Activated naive CD8-positive, alpha-beta T cell treated with anti-CD3 and anti-CD28 coated beads, Interleukin-2, amount 50 U/mL, for 24 hours (primary cell): ENCODE results near the gene VPS16.

Experiments
- ATAC-seq: fragments of 150-1000 bp; cut with Tn5 transposase; one replicate; pipeline ENCODE4 v1.10.0; 2021
- DNase-seq: peaks from one replicate; pipeline ENCODE4 v3.0.0; 2021
- H3K27ac Mint-ChIP-seq: one replicate; pipeline ENCODE4 v1.8.0; 2021; ENCODE audit warnings: mild to moderate bottlenecking, mixed read lengths
- H3K27me3 Mint-ChIP-seq: one replicate; pipeline ENCODE4 v1.8.0; 2021; ENCODE audit warnings: mixed read lengths
- H3K36me3 Mint-ChIP-seq: one replicate; pipeline ENCODE4 v1.8.0; 2021; ENCODE audit warnings: low read depth, mixed read lengths
- H3K4me1 Mint-ChIP-seq: one replicate; pipeline ENCODE4 v1.8.0; 2021; ENCODE audit warnings: mixed read lengths
- H3K4me3 Mint-ChIP-seq: one replicate; pipeline ENCODE4 v1.8.0; 2021; ENCODE audit warnings: mild to moderate bottlenecking, moderate library complexity, mixed read lengths
- H3K9me3 Mint-ChIP-seq: one replicate; pipeline ENCODE4 v1.8.0; 2021; ENCODE audit warnings: mixed read lengths

Gene VPS16

DNA sequence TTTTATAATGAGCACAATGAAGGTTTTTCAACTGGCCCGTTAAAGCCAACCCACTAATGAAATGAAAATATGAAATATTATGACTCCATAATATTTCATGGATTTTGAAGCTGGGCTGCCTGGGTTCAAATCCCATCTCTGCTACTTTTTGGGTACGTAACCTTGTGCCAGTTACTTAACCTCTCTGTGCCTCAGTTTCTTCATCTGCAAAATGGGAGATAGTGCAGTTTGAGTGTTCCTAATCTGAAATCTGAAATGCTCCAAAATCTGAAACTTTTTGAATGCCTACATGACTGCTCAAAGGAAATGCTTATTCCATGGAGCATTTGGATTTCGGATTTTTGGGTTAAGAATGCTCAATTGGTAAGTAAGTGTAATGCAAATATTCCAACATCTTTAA lies 62.3 kb downstream of the VPS16 start:
- DNase-seq (no peak), ATAC-seq (no peak)
- Mint-ChIP-seq H3K4me3 (no peak overlapping the region), H3K27ac (no peak overlapping the region), H3K36me3 (peaks cover 11% of the 10 kb centered on the region), H3K9me3 (no peaks in the 10 kb centered on the region), H3K4me1 (peaks cover 38% of the 10 kb centered on the region), H3K27me3 (no peaks in the 10 kb centered on the region)

GRCh38 chr20:2903686-2904085 lies 63.1 kb downstream of the VPS16 start:
- H3K4me3 Mint-ChIP-seq: no peak overlapping the region
- no peak for ATAC-seq
- H3K27me3 Mint-ChIP-seq: no peaks in the 10 kb centered on the region
- DNase-seq: no peak
- H3K27ac Mint-ChIP-seq: no peak overlapping the region
- peaks cover 38% of the 10 kb centered on the region for H3K4me1 Mint-ChIP-seq
- no peaks in the 10 kb centered on the region for H3K9me3 Mint-ChIP-seq
- H3K36me3 Mint-ChIP-seq: peaks cover 14% of the 10 kb centered on the region

- ATAC-seq: no peak
- H3K36me3 Mint-ChIP-seq: peaks cover 11% of the 10 kb centered on the region
- H3K27ac Mint-ChIP-seq: no peak overlapping the region
- no peak for DNase-seq
- peaks cover 10% of the 10 kb centered on the region for H3K4me1 Mint-ChIP-seq
- no peaks in the 10 kb centered on the region for H3K9me3 Mint-ChIP-seq
- H3K27me3 Mint-ChIP-seq: no peaks in the 10 kb centered on the region
- H3K4me3 Mint-ChIP-seq: no peak overlapping the region
Measured at GRCh38 chr20:2907519-2907918, 67.0 kb downstream of the VPS16 start.

DNA sequence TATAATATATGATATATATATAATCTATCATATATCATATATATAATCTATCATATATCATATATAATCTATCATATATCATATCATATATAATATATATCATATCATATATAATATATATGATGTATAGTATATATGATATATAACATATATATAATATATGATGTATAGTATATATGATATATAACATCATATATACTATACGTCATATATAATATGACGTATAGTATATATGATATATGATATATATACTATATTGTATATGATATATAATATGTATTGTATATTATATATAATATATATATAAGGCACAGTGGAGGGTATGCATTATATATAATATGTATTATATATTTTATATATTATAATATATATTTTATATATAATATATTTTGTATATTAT lies 69.4 kb downstream of the VPS16 start:
- H3K27ac Mint-ChIP-seq: no peak overlapping the region
- H3K4me1 Mint-ChIP-seq: peaks cover 8% of the 10 kb centered on the region
- peaks cover 10% of the 10 kb centered on the region for H3K36me3 Mint-ChIP-seq
- H3K9me3 Mint-ChIP-seq: no peaks in the 10 kb centered on the region
- ATAC-seq (no peak), DNase-seq (no peak)
- H3K27me3 Mint-ChIP-seq: no peaks in the 10 kb centered on the region
- H3K4me3 Mint-ChIP-seq: no peak overlapping the region

- Mint-ChIP-seq H3K27ac (no peak overlapping the region), H3K4me1 (peaks cover 6% of the 10 kb centered on the region), H3K4me3 (no peak overlapping the region), H3K9me3 (no peaks in the 10 kb centered on the region), H3K27me3 (no peaks in the 10 kb centered on the region), H3K36me3 (peaks cover 8% of the 10 kb centered on the region)
- ATAC-seq: peak; percentile 80
- no peak for DNase-seq
Measured at GRCh38 chr20:2911200-2911599, 70.7 kb downstream of the VPS16 start.

DNA sequence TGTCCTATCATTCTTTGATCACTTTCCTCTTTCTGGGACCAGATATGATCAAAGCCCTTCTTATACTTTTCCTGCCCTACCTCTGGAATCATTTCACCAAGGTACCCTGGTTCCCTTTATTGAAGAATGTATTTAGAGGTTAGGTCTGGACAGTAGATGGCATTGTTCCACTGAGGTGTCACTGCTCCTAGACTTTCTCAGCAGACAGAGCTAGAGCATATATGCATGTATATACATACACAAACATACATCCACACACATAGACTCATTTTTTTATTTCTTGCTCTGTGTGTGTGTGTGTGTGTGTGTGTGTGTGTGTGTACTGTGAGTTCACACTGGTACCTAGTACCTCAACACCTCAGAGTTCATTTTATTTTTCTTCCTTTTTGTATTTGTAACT lies 73.6 kb downstream of the VPS16 start:
- Mint-ChIP-seq H3K36me3 (peaks cover 10% of the 10 kb centered on the region), H3K27ac (no peak overlapping the region), H3K4me3 (no peak overlapping the region), H3K4me1 (peaks cover 14% of the 10 kb centered on the region), H3K9me3 (no peaks in the 10 kb centered on the region), H3K27me3 (no peaks in the 10 kb centered on the region)
- ATAC-seq (no peak), DNase-seq (no peak)
